Epithelial cell of proximal tubule (primary cell): ENCODE data around the gene REXO5. TPM values are rescaled to one million over a fixed set of nuclear protein-coding genes. Genes with fewer than 3 reads are reported as not detected.
"Not testable (repeated sequence)": the region's sequence is repeated elsewhere in the genome, so short reads cannot be mapped to it uniquely, and the experiment has no call there.

ENCODE experiments used
- DNase-seq: peaks from one replicate; pipeline ENCODE4 v3.0.0-alpha.2; 2011; ENCODE audit warnings: low read depth
- H3K4me3 ChIP-seq: 2 replicates; pipeline ENCODE4 v1.5.1; 2011; ENCODE audit warnings: low read depth, mild to moderate bottlenecking, low read length
- total RNA-seq: library from RNA; depleted of rRNA; stranded (reverse); fragments of >200 nt; gene quantifications from 2 replicates; pipeline ENCODE4 v1.2.3, GENCODE V29; 2015
- TF ChIP-seq, protein P1 (sequence below): conservative IDR thresholded peaks from 2 replicates; pipeline ENCODE4 v1.5.1; 2012; ENCODE audit warnings: low read depth, mild to moderate bottlenecking, low read length

The REXO5 gene
- total RNA-seq, 1 donor from 2014 or later: 6.5 TPM

DNA sequence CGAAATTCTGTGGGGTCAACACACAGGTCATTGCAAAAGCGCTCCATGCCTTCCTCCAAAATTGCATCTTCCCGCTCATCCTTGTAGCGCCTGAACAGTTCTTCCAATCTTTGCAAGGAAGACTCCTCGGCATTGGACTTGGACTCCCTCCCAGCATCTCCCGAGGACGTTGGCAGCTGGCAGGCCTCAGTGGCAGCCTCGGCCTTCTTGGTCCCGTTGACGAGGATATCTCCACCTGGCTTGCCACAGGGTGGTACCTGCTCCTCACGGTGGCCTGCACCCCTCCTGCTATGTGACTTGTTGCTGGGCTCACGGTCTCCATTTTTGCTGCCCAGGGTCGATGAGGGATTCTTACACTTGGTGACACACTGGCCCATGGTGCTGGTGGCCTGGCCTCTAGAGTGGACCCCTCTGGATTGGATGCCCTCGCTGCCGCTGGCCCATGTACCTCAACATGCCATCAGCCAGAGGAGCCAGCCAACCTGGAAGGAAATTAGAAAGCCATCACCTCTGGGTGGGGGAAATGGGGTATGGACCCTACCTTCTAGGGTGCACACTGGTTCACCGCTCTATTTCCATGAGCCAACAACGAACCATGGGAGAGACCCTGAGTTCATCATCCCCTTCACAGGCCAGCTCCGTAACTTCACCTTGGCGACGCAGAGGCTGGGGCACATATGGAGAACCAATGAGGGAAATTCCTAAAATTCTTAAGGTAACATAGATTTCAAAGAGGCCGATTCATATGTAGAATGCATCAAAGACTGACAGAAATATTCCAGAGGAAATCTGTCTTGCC is 56.0 kb downstream of the REXO5 start:
- TF ChIP-seq, protein P1, sequence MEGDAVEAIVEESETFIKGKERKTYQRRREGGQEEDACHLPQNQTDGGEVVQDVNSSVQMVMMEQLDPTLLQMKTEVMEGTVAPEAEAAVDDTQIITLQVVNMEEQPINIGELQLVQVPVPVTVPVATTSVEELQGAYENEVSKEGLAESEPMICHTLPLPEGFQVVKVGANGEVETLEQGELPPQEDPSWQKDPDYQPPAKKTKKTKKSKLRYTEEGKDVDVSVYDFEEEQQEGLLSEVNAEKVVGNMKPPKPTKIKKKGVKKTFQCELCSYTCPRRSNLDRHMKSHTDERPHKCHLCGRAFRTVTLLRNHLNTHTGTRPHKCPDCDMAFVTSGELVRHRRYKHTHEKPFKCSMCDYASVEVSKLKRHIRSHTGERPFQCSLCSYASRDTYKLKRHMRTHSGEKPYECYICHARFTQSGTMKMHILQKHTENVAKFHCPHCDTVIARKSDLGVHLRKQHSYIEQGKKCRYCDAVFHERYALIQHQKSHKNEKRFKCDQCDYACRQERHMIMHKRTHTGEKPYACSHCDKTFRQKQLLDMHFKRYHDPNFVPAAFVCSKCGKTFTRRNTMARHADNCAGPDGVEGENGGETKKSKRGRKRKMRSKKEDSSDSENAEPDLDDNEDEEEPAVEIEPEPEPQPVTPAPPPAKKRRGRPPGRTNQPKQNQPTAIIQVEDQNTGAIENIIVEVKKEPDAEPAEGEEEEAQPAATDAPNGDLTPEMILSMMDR: no peak

GRCh38 chr16:20864376-20864775 is 58.0 kb downstream of the REXO5 start:
- DNase-seq: not testable (repeated sequence)

More for the DNA sequence above, 56.0 kb downstream of the REXO5 start:
- DNase-seq: no peak
- no peak overlapping the region for H3K4me3 ChIP-seq

GRCh38 chr16:20865420-20866131 is 59.2 kb downstream of the REXO5 start:
- H3K4me3 ChIP-seq: no peak overlapping the region
- no peak for DNase-seq
- TF ChIP-seq, protein P1: no peak

More at GRCh38 chr16:20864376-20864775, 58.0 kb downstream of the REXO5 start:
- not testable (repeated sequence) for H3K4me3 ChIP-seq

- DNase-seq: no peak
- no peak overlapping the region for H3K4me3 ChIP-seq
- TF ChIP-seq, protein P1: no peak
Measured at GRCh38 chr16:20866145-20866772, 59.9 kb downstream of the REXO5 start.

DNA sequence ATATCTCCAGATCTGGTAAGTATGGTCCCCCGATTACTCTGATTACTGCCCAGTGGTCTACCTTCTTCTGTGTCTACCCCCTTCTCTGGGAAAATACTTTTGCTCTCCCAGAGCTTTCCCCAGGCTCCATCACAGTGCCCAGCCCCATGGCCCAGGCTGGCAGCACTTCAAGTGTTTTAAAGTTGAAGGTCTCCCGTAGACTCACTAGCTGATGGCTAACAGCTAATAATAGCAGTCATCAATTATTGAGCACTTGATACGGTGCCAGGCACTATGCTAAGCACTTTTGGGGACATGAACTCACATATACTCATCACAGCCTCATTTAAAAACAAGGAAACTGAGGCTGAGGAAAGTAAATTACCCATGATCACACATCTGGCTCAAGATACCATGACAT is 60.5 kb downstream of the REXO5 start:
- no peak for DNase-seq
- H3K4me3 ChIP-seq: no peak overlapping the region
- TF ChIP-seq, protein P1: no peak

GRCh38 chr16:20867585-20867984 is 61.3 kb downstream of the REXO5 start:
- H3K4me3 ChIP-seq: no peak overlapping the region
- no peak for DNase-seq
- TF ChIP-seq, protein P1: no peak

DNA sequence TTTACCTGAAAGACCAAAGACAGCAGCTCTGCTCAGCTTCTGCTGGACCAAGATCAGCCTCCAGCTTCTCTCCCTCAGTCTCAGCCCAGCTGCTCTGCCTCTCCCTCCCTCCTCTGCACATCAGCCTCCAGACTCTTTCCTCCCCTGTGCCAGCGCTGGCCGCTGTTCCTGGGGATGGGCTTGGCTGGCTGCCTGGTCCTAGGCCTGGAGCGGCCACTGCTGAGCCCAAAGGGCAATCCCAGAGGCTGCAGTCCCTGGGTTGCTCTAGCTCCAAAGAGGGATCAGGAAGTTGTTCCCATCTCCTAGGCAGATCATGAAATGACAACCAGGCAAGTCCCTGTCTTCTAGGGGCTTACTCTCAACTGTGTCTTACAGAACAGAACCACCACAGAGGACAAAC is 62.6 kb downstream of the REXO5 start:
- DNase-seq: no peak
- TF ChIP-seq, protein P1: no peak
- H3K4me3 ChIP-seq: no peak overlapping the region
